22Rv1 (cell line): ENCODE data around the gene FGD2.

ENCODE experiments used
- ZFX ChIP-seq: fragments of 450-650 bp; IDR thresholded peaks from 2 replicates; pipeline ENCODE4 v1.6.1; 2017; ENCODE audit warnings: antibody characterized with exemption, borderline replicate concordance
- TF ChIP-seq, protein P1 (sequence below): fragments of 450-650 bp; IDR thresholded peaks from 2 replicates; pipeline ENCODE4 v1.5.1; 2017; ENCODE audit warnings: mild to moderate bottlenecking

DNA sequence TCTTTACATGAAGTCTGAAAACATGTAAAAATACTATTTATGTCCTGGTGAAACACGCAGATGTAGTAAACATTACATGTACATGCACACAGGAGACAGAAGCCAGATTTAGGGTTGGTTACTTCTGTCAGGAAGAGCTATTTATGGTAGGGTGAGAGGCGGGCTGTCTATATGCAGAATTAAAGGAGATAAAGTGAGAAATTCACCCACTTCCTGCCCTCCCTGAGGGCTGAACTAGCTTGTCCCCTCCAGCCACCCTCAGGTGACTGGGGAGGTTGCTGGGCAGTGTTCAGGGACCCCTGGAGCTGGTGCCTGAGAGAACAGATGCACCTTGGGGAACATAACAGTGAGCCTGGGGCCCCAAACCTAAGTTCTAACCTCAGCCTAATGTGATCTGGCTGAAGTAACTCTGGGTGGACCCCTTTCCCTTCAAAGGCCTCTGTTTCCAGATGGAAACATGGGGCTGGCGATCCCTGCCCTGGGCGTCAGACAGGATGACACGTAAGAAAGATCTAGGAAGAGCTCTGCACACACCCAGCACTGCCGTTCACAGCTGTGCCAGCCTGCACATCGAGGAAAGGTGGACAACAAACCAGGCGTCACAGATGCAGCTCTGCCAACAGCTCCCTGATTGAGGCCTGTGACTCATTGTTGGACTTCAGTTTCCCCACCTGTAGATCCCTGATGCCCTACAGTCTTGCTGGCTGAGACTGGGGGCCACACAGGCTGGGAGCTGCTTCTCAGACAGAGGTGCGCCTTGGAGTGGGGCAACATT is 49.6 kb upstream of the FGD2 start:
- TF ChIP-seq, protein P1, sequence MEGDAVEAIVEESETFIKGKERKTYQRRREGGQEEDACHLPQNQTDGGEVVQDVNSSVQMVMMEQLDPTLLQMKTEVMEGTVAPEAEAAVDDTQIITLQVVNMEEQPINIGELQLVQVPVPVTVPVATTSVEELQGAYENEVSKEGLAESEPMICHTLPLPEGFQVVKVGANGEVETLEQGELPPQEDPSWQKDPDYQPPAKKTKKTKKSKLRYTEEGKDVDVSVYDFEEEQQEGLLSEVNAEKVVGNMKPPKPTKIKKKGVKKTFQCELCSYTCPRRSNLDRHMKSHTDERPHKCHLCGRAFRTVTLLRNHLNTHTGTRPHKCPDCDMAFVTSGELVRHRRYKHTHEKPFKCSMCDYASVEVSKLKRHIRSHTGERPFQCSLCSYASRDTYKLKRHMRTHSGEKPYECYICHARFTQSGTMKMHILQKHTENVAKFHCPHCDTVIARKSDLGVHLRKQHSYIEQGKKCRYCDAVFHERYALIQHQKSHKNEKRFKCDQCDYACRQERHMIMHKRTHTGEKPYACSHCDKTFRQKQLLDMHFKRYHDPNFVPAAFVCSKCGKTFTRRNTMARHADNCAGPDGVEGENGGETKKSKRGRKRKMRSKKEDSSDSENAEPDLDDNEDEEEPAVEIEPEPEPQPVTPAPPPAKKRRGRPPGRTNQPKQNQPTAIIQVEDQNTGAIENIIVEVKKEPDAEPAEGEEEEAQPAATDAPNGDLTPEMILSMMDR, result no peak
- no peak for TF ChIP-seq ZFX
